GM19099 (cell line): Measurements from ENCODE around the gene CCDC127.

ENCODE experiments used
- POLR2A ChIP-seq: IDR thresholded peaks from 3 replicates; pipeline ENCODE4 v1.6.1; 2011; ENCODE audit warnings: low read depth; ENCODE audit not compliant: insufficient read length; ENCODE audit errors: extremely low read depth

CCDC127 gene

DNA sequence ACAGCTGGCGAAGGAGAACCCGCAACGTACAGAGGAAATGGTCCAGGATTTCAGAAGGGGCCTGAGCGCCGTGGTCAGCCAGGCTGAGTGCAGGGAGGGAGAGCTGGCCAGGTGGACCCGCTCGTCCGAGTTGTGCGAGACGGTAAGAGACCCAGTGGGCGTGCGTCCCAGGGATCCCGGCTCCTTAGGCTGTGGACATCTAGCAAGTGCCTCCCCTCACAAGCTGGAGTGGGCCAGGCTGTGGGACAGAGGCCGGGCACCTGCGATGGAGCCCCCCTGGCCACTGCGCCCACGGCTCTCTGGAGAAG lies 56.2 kb downstream of the CCDC127 start:
- no peak for TF ChIP-seq POLR2A

DNA sequence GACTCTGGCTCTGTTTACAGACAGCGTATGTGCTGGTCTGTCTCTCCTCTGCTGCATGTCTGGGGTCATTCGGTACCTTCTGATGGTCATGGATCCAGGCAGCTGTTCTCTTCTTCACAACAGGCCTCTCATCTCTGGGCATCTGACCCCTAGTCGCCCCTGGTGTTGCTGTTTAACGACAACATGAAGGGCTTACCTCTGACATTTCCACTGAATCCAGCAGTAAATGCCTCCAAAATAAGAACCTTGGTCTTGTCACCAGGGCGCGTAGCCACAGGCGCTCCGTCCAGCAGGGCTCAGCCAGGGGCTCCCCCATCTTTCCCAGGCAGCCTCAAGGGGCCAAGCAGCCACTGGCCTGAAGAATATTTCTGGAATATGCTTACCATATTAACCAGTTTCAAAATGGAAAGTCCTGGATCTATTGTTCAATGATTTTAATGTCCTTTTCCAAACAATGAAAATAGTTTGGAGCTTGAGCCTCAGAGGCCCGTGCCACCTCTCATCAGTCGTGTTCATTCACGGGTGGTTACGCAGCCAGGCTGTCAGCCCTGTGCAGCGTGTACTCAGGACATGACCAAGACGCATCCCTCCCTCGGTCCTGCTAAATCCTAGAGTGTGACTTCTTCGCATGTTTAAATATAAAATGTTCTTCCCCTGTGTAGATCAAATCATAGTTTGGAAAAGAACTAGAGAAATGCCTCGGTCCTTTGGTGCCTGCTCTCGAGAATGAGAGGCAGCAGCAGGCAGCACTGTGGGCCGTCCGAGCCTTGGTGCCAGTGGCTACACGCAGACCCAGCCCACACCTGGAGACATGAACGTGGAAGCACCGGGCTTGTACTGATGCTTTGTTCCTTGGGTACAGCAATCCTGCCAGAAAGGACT lies 56.8 kb downstream of the CCDC127 start:
- no peak for TF ChIP-seq POLR2A

DNA sequence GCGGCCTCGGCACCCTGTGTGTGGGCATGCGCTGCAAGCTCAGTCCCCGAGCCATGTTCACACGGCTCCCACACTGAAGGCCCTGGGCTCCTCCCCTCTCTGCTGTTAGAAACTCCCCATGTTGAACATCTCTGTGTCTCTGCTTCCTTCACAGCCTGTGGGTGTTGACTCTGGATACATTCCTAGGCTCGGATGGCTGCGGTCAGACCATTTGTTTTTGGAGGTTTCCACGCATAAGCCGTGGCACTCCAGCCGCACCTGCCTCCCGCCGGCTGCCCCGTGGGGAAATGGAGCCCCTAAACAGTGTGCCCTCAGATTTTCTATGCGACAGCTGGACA lies 57.8 kb downstream of the CCDC127 start:
- no peak for TF ChIP-seq POLR2A

DNA sequence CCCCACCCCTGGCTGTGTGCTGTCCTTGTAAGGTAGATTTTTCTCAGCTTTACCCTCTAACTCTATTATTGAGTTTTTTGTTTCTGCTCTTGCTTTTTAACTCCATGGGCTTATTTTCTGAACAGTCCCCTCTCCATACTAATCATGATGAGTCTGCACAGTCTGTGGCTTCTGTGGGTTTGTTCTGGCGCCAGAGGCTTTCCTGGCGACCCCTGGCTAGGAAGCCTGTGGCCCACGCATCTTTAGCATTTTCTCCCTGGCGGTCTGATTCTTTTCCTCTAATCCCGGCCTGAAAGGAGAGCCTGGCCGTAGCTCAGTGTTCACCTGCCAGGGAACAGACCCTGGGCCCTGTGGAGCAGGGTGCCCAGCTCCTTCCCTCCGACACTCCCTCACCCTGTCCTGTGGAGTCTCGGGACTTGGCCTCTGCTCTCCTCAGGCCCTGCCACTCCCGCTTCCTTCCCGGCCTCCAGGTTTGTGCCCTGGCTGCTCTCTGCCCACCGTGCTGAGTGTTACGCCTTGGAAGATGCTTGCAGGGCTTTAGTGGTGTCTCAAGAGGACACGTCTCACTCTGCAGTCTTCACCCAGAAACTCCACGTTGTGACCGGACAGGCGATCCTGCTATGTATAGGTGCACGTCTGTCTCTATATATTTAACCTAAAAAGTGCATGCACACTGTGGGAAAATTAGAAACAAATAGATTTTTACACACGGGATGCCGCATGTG lies 58.3 kb downstream of the CCDC127 start:
- TF ChIP-seq POLR2A, result no peak

DNA sequence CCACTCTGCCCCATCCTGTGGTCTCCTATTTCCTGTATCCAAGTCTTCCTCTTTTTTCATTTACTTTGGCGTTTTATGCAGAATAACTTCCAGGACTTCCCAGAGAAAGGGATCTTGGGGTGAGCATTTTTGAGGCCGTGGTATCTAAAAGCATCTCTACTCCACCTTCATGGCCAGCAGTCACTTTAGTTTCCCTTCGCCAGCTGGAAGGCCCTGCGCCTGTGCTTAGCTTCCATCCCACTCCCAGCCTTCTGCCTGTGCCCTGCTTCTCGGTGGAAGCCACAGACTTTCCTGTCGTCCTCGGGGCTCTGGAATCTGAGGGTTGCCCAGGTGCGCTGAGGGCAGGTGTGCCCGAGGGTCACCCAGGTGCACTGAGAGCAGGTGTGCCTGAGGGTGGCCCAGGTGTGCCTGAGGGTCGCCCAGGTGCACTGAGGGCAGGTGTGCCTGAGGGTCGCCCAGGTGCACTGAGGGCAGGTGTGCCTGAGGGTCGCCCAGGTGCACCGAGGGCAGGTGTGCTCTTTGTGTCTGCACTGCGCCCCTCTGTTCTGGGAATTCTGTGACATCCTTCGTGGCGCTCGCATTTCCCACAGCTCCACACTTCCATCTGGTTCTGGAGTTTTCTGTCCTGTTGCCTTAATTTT lies 59.0 kb downstream of the CCDC127 start:
- no peak for TF ChIP-seq POLR2A

DNA sequence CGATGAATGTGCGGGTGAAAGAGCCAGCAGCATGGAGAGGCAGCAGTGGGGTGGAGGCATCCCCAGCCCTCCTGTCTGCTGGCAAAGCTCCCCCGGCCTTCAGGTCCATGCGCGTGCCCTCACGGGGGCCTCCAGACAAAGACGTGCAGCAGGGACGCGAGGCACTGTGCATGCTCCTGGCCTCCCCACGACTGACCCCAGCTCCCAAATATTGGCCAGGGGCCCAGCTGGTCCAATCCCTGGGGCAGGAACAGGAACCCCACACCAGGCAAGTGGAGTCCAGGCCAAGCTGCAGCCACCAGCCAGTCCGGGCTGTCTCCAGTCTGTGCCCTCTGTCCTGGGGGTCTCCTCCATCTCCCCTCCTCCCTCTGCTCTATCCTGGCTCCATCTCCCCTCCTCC lies 60.2 kb downstream of the CCDC127 start:
- no peak for TF ChIP-seq POLR2A

DNA sequence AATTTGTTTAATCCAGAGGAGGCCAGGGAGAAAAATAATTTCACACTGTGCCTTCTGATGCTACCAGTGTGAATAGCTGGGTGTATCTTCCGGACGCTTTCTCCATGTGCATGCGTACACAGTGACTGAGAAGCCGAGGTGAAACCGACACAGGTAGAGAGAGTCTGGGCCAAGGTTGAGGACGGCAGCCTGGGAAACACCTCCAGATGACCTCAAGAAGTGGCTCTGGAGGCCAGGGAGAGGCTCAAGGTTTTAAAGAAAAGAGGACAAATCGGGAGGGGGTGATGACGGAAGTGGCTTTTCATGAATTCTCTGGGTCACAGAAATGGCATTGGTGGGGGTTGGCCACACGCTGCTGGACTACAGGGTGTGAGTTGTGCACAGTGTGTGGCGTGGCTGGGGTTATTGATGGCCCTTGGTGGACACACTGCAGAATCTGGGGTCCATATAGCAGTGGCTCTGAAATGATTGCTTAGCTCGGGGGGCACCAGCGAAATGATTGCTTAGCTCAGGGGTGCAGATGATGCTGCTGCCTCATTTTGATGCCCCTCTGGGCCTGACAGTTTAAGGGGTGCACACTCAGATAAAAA lies 60.7 kb downstream of the CCDC127 start:
- TF ChIP-seq POLR2A, result no peak

DNA sequence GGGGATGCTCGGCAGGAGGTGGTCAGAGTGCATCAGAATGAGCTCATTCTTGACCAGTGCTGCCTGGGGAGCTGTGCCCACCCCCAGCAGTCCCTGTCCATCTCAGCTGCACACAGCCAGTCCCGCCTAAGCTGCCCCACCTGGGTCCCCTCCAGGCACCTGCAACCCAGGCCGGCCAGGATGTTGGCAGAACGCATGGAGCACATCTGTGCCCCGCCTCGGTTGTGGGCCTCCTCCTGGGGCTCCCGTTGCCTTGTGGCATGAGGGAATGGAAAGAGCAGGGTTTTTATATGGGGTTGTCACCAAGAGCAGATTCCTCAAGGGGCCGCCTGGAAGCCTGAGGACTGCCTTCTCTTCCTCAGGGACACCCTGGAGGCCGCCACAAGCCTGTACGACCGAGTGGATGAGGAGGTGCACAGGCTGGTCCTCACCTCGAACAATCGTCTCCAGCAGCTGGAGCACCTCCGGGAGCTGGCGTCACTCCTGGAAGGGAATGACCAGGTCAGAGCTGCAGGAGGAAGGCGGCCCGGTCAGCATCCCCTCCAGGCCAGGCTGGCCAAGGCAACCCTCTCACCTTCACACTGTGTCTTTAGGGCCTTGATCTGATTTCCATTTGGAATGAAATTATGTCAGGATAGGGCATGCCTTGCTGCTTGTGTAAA lies 61.4 kb downstream of the CCDC127 start:
- no peak for TF ChIP-seq POLR2A

DNA sequence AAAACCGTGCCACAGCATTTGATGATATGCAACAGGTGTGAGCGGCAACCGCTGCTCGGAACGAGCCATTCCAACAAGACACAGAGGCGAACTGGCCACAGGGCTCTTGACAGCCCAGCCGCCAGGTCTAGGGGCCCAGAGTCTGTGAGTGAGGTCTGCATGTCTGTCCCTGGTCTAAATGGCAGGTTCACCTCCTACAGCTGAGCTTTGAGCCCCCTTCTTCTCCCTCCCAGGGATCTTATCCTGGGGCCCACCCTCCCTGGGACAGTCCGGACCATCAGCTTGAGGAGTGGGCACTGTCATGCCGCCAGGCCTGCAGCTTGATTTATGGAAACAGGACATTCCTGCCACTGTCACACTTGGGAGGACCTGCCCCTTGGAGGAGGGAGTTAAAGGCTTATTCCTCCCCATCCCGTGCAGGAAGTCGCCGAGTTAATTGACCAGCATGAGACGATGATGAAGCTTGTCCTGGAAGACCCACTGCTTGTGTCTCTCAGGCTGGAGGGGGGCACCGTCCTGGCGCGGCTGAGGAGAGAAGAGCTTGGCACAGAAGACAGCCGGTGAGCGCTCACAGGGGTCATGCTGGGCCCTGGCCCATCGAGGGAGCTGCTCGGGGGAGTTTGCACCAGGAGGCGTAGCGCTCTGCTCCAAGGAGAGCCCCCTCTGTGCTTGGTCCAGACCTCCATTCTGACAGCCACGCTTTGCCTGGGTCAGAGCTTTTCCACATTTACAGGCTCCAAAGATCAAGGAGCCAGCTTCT lies 62.1 kb downstream of the CCDC127 start:
- no peak for TF ChIP-seq POLR2A

DNA sequence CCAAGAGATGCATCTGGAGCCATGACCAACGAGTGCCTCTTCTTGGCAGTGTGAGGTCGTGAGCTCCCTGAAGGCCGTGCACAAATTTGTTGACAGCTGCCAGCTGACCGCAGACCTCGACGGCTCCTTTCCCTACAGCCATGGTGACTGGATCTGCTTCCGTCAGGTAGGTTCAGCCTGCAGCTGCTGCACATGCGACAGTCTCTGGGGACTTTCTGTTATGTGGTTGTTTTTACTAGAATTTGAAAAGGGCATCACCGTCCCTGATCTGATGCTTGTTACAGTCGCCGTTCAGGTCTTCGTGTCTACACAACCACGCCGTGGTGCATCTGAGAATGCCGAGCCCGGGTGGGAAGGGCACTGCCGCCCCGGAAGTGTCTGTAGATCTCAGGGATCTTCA lies 63.1 kb downstream of the CCDC127 start:
- TF ChIP-seq POLR2A, result no peak

DNA sequence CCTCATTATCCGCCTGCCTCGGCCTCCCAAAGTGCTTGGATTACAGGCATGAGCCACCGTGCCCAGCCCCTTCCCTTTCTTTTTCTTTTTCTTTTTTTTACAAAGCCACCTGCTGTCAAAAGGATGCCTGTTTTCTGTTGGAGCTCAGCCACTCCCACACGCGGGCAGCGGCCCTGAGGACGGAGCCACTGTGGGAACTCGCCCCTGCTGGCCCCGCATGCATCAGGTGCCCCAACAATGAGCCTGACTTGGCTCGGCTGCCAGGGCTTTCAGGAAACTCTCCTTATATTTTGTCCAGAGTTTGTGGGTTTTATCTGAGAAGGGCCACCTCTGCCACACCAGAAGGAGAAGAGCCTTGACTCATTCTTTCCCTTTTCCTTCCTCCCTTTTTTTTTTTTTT lies 63.7 kb downstream of the CCDC127 start:
- no peak for TF ChIP-seq POLR2A

DNA sequence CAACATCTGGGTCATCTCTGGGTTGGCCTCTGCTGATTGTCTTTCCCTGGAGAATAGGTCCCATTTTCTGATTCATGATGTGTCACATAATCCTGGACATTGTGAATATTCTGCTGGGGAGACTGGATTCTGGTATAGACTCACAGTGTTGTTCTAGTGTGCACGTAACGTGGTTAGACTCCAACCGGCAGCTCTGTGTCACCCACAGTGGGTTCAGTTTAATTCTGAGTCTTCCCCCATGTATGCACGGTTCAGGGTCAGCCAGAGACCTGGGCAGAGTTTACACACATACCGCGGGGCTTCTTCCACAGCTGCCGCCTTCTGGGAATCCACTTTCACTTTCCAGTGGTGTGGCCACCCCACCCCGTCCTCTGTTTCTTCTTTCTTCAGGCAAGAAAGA lies 64.7 kb downstream of the CCDC127 start:
- no peak for TF ChIP-seq POLR2A

DNA sequence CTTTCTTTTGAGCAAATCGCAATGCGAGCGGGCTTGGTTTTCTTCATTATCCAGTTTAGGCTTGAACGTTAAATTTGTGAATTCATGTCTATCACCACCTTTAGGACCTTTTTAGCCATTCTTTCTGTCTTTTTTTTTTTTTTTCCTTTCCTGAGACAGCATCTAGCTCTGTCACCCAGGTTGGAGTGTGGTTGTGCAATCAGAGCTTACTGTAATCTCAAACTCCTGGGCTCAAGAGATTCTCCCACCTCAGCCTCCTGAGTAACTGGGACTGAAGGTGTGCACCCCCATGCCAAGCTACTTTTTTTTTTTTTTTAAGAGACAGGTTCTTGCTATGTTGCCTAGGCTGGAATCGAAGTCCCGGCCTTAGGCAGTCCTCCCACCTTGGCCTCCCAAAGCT lies 65.9 kb downstream of the CCDC127 start:
- no peak for TF ChIP-seq POLR2A

DNA sequence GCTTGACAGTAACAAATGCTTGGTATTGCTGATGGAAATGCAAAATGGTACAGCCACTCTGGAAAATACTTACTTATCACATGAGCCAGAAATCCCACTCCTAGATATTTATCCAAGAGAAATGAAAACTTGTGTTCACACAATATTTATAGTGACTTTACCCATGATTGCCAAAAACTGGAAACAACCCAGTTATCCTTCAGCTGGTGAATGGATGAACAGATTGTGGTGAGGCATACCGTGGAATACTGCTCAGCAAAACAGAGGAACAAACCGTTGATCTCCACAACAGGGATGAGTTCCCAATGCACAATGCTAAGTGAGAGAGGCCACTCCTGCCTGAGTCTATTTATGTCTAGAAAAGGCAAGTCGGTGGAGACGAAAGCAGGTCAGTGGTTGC lies 67.2 kb downstream of the CCDC127 start:
- no peak for TF ChIP-seq POLR2A
